ENCODE data around the gene RLN2. TPM values are rescaled to one million over a fixed set of nuclear protein-coding genes. Genes with fewer than 3 reads are reported as not detected.
A peak's percentile ranks its signal among the peaks of the same experiment; 100 is the strongest.

The RLN2 gene
- total RNA-seq, 6 experiments from 2014 or later: not detected

- Mint-ChIP-seq H3K9me3 (peaks cover 14% of the 10 kb centered on the region), H3K4me1 (ENCODE audit: low read depth) (no peaks in the 10 kb centered on the region), H3K4me3 (no peak overlapping the region), H3K36me3 (ENCODE audit: low read depth) (peaks cover 13% of the 10 kb centered on the region; the same call in 1 of the 2 replicates), H3K27me3 (ENCODE audit: insufficient read depth) (peaks cover 34% of the 10 kb centered on the region), H3K27ac (no peak overlapping the region)
- no peak for DNase-seq
- no peak for TF ChIP-seq CTCF (IDR thresholded peaks at IDR 0.05)
These were observed 6.3 kb upstream of the RLN2 start for GRCh38 chr9:5310851-5311250.

GRCh38 chr9:5305741-5306140 lies 1.2 kb upstream of the RLN2 start:
- Mint-ChIP-seq H3K4me1 (ENCODE audit: low read depth) (peaks cover 12% of the 10 kb centered on the region; the same call in 1 of the 2 replicates), H3K27ac (no peak overlapping the region), H3K27me3 (ENCODE audit: insufficient read depth) (peaks cover 21% of the 10 kb centered on the region), H3K4me3 (no peak overlapping the region), H3K9me3 (no peaks in the 10 kb centered on the region), H3K36me3 (ENCODE audit: low read depth) (no peaks in the 10 kb centered on the region)
- peak; percentile 62 for DNase-seq
- no peak for TF ChIP-seq CTCF (IDR thresholded peaks at IDR 0.05)

GRCh38 chr9:5301544-5301943 lies 3.0 kb downstream of the RLN2 start:
- peaks cover 12% of the 10 kb centered on the region; the same call in 1 of the 2 replicates for H3K4me1 Mint-ChIP-seq (ENCODE audit: low read depth)

DNA sequence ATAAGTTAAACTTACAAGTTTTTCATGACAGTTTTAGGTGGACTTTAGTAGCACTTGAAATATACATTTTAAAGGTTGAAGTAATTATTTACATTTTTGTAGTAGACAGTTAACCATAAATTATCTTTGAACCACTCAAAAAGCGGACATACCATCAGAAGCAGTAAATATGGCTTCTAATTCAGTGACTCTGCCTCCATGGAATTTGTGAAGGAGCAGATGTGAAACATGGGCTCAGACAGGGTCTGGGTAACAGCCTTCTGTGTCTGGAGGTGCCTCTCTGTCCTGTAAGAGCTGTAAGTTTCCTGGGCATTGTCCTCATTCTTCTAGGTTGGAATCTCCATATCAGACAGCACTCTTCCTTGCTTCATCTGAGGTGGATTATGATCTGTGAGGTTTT lies 12.4 kb downstream of the RLN2 start:
- TF ChIP-seq CTCF (IDR thresholded peaks at IDR 0.05): no peak
- Mint-ChIP-seq H3K36me3 (ENCODE audit: low read depth) (no peaks in the 10 kb centered on the region), H3K27ac (no peak overlapping the region), H3K4me3 (no peak overlapping the region), H3K27me3 (ENCODE audit: insufficient read depth) (peaks cover 18% of the 10 kb centered on the region), H3K9me3 (peaks cover 6% of the 10 kb centered on the region; the same call in 1 of the 2 replicates), H3K4me1 (ENCODE audit: low read depth) (peaks cover 16% of the 10 kb centered on the region)
- peak; percentile 34 for DNase-seq

More at GRCh38 chr9:5301544-5301943, 3.0 kb downstream of the RLN2 start:
- no peak for TF ChIP-seq CTCF (IDR thresholded peaks at IDR 0.05)
- no peaks in the 10 kb centered on the region; the same call in 1 of the 2 replicates for H3K27me3 Mint-ChIP-seq (ENCODE audit: insufficient read depth)
- no peaks in the 10 kb centered on the region for H3K9me3 Mint-ChIP-seq
- DNase-seq: no peak
- no peaks in the 10 kb centered on the region for H3K36me3 Mint-ChIP-seq (ENCODE audit: low read depth)
- H3K4me3 Mint-ChIP-seq: no peak overlapping the region
- no peak overlapping the region for H3K27ac Mint-ChIP-seq

GRCh38 chr9:5288591-5288990 lies 15.9 kb downstream of the RLN2 start:
- H3K36me3 Mint-ChIP-seq (ENCODE audit: low read depth): no peaks in the 10 kb centered on the region
- H3K27me3 Mint-ChIP-seq (ENCODE audit: insufficient read depth): peaks cover 11% of the 10 kb centered on the region
- no peak for TF ChIP-seq CTCF (IDR thresholded peaks at IDR 0.05)
- no peak overlapping the region for H3K4me3 Mint-ChIP-seq
- DNase-seq: no peak
- no peaks in the 10 kb centered on the region for H3K9me3 Mint-ChIP-seq
- H3K4me1 Mint-ChIP-seq (ENCODE audit: low read depth): peaks cover 16% of the 10 kb centered on the region
- no peak overlapping the region for H3K27ac Mint-ChIP-seq

DNA sequence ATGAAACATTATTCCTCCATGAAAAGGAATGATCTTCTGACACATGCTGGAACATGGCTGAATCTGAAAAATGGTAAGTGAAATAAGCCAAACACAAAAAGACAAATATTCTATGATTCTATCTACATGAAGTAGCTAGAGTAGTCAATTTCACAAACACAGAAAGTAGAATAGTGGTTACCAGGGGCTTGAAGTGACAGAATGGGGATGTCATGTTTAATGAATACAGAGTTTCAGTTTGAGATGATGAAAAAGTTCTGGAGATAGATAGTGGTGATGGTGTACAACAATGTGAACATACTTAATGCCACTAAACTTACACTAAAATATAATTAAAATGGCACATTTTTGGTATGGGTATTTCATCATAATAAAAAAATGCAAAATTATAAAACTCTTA lies 18.3 kb downstream of the RLN2 start:
- Mint-ChIP-seq H3K4me3 (no peak overlapping the region), H3K36me3 (ENCODE audit: low read depth) (no peaks in the 10 kb centered on the region), H3K4me1 (ENCODE audit: low read depth) (no peaks in the 10 kb centered on the region; the same call in 1 of the 2 replicates), H3K27ac (no peak overlapping the region), H3K9me3 (no peaks in the 10 kb centered on the region), H3K27me3 (ENCODE audit: insufficient read depth) (peaks cover 14% of the 10 kb centered on the region)
- TF ChIP-seq CTCF (IDR thresholded peaks at IDR 0.05): no peak
- no peak for DNase-seq

All from HFFc6 (cell line).